ENCODE results near the gene REG3A. TPM values are rescaled to one million over a fixed set of nuclear protein-coding genes. Genes with fewer than 3 reads are reported as not detected.
A peak's percentile ranks its signal among the peaks of the same experiment; 100 is the strongest.

Gene REG3A
- total and polyA plus RNA-seq, 2 of the 8 experiments (the other 6 are each of a cell fraction or from before 2014, with no cell fraction given), result not detected

GRCh38 chr2:79200762-79201161 is 41.2 kb upstream of the REG3A start (continued):
- TF ChIP-seq CHD7 (IDR thresholded peaks at IDR 0.05; ENCODE audit: insufficient replicate concordance, low read length) (peak; percentile 48), SRF (IDR thresholded peaks at IDR 0.05; ENCODE audit: low read depth, low read length) (no peak), ATF2 (IDR thresholded peaks at IDR 0.05; ENCODE audit: low read length) (no peak), EZH2 (IDR thresholded peaks at IDR 0.05; ENCODE audit: low read depth, low read length, severe bottlenecking) (no peak), PHF8 (conservative IDR thresholded peaks at IDR 0.05; ENCODE audit: low read depth, low read length) (no peak), MAX (IDR thresholded peaks at IDR 0.05) (no peak), NRF1 (IDR thresholded peaks at IDR 0.05; ENCODE audit: low read depth, low read length) (no peak)

Measured in H1 (cell line).